Neuronal stem cell (in vitro differentiated cells): ENCODE results near the gene DDX1.

ENCODE experiments used
- DNase-seq: peaks from one replicate; pipeline ENCODE4 v3.0.0-alpha.2; 2013; ENCODE audit warnings: low spot score
- H2AFZ ChIP-seq: one replicate; pipeline ENCODE4 v1.6.1; 2013; ENCODE audit warnings: mild to moderate bottlenecking, low read length, inconsistent platforms
- H2AK5ac ChIP-seq: 2 replicates; pipeline ENCODE4 v1.6.1; 2013; ENCODE audit warnings: low read depth, mild to moderate bottlenecking, inconsistent platforms, low read length, moderate library complexity, mixed read lengths
- H2BK120ac ChIP-seq: 2 replicates; pipeline ENCODE4 v1.6.1; 2013; ENCODE audit warnings: low read depth, mild to moderate bottlenecking, inconsistent platforms, low read length, moderate library complexity, mixed read lengths
- H2BK12ac ChIP-seq: one replicate; pipeline ENCODE4 v1.6.1; 2013; ENCODE audit warnings: low read length, inconsistent platforms
- H2BK15ac ChIP-seq: 2 replicates; pipeline ENCODE4 v1.6.1; 2013; ENCODE audit warnings: mild to moderate bottlenecking, low read length, inconsistent platforms, mixed read lengths
- H2BK5ac ChIP-seq: one replicate; pipeline ENCODE4 v1.6.1; 2013; ENCODE audit warnings: inconsistent platforms, mild to moderate bottlenecking, low read length, moderate library complexity
- H3K14ac ChIP-seq: one replicate; pipeline ENCODE4 v1.6.1; 2013; ENCODE audit warnings: low read length, inconsistent platforms
- H3K18ac ChIP-seq: 2 replicates; pipeline ENCODE4 v1.6.1; 2013; ENCODE audit warnings: low read length, inconsistent platforms
- H3K23ac ChIP-seq: 2 replicates; pipeline ENCODE4 v1.6.1; 2013; ENCODE audit warnings: low read depth, mild to moderate bottlenecking, mixed read lengths, low read length, inconsistent platforms; ENCODE audit not compliant: poor library complexity
- H3K27ac ChIP-seq: replicated peaks from 3 replicates; pipeline ENCODE4 v1.5.1; 2013; ENCODE audit warnings: low read length, inconsistent platforms
- H3K27me3 ChIP-seq, 3 experiments: 2 replicates each; pipeline ENCODE4 v1.6.1; 2013; ENCODE audit warnings: low read length in 3 of 3, mild to moderate bottlenecking in 2 of 3, inconsistent platforms in 1 of 3, low read depth in 1 of 3, mixed read lengths in 1 of 3, moderate library complexity in 1 of 3; ENCODE audit not compliant: control insufficient read depth in 3 of 3, insufficient read depth in 3 of 3
- H3K36me3 ChIP-seq, 2 donors: replicated peaks in 1 of 2; 2 replicates each; pipeline ENCODE4 v1.6.1; 2013; ENCODE audit warnings: low read length in 2 of 2; ENCODE audit not compliant: control insufficient read depth in 2 of 2, insufficient read depth in 2 of 2
- H3K4ac ChIP-seq: 2 replicates; pipeline ENCODE4 v1.6.1; 2013; ENCODE audit warnings: inconsistent platforms, mild to moderate bottlenecking, low read length, moderate library complexity
- H3K4me1 ChIP-seq, 2 donors: 1 replicate in 1 of 2; 2 replicates in 1 of 2; pipeline ENCODE4 v1.6.1; 2013; ENCODE audit warnings: low read length in 2 of 2, low read depth in 1 of 2; ENCODE audit not compliant: control insufficient read depth in 2 of 2, insufficient read depth in 1 of 2
- H3K4me2 ChIP-seq: one replicate; pipeline ENCODE4 v1.6.1; 2013; ENCODE audit warnings: mild to moderate bottlenecking, low read length, inconsistent platforms; ENCODE audit not compliant: insufficient read depth, poor library complexity, severe bottlenecking
- H3K4me3 ChIP-seq, 2 donors: 2 replicates each; pipeline ENCODE4 v1.5.1; 2013; ENCODE audit warnings: low read length in 2 of 2, mild to moderate bottlenecking in 2 of 2, inconsistent platforms in 1 of 2, moderate library complexity in 1 of 2
- H3K79me1 ChIP-seq: one replicate; pipeline ENCODE4 v1.6.1; 2013; ENCODE audit warnings: low read depth, mild to moderate bottlenecking, inconsistent platforms, low read length, moderate library complexity
- H3K9ac ChIP-seq: one replicate; pipeline ENCODE4 v1.6.1; 2013; ENCODE audit warnings: mild to moderate bottlenecking, low read depth, low read length, inconsistent platforms; ENCODE audit not compliant: poor library complexity
- H3K9me3 ChIP-seq, 2 donors: replicated peaks in 1 of 2; 2 replicates each; pipeline versions ENCODE3 to v1.6.1; 2013; ENCODE audit warnings: low read length in 2 of 2, mild to moderate bottlenecking in 2 of 2, inconsistent platforms in 1 of 2, low read depth in 1 of 2, mixed read lengths in 1 of 2, moderate library complexity in 1 of 2; ENCODE audit not compliant: control insufficient read depth in 2 of 2, insufficient read depth in 1 of 2
- H4K8ac ChIP-seq: one replicate; pipeline ENCODE4 v1.6.1; 2013; ENCODE audit warnings: low read depth, mild to moderate bottlenecking, inconsistent platforms, low read length, moderate library complexity
- H4K91ac ChIP-seq: one replicate; pipeline ENCODE4 v1.6.1; 2013; ENCODE audit warnings: low read length, low read depth, mild to moderate bottlenecking, inconsistent platforms; ENCODE audit not compliant: poor library complexity
- WGBS, 2 donors: extraction: QIAGEN DNeasy Blood & Tissue Kit; methylation state at CpG; one replicate each; pipeline ENCODE4 v1.1.7; 2013; ENCODE audit warnings: missing lambda C conversion rate in 2 of 2, mixed read lengths in 1 of 2; ENCODE audit not compliant: insufficient read length in 2 of 2, insufficient replicate concordance in 1 of 2; ENCODE audit errors: extremely low coverage in 2 of 2; 5-methylcytosine and 5-hydroxymethylcytosine counted together

DDX1 gene

GRCh38 chr2:15653806-15654726 is 62.4 kb downstream of the DDX1 start:
- Histone ChIP-seq H3K79me1 (no peaks in the 10 kb centered on the region), H2BK15ac (peak overlapping the region; percentile 94), H2BK5ac (no peak overlapping the region), H4K91ac (peak overlapping the region; percentile 26), H2BK12ac (peak overlapping the region; percentile 65), H3K27ac (no peak overlapping the region), H3K14ac (no peak overlapping the region), H2BK120ac (no peak overlapping the region), H2AK5ac (peak overlapping the region; percentile 44), H3K4me1 (peaks cover 0 to 3% of the 10 kb centered on the region in 2 donors), H3K4me3 (no peak overlapping the region), H3K9me3 (peaks cover 0 to 2% of the 10 kb centered on the region in 2 donors), H2AFZ (no peak overlapping the region), H4K8ac (no peak overlapping the region), H3K36me3 (no peaks in the 10 kb centered on the region), H3K27me3 (peaks cover 0 to 3% (median 0%) of the 10 kb centered on the region in 3 experiments), H3K4me2 (no peak overlapping the region), H3K23ac (peak overlapping the region; percentile 26), H3K18ac (peak overlapping the region; percentile 40), H3K9ac (no peak overlapping the region), H3K4ac (no peak overlapping the region)
- no CpG with 5 or more reads among the region's 31 CpGs for WGBS, 2 donors
- no peak for DNase-seq

- Histone ChIP-seq H3K27ac (no peak overlapping the region), H2BK15ac (no peak overlapping the region), H3K14ac (no peak overlapping the region), H2BK5ac (no peak overlapping the region), H3K18ac (no peak overlapping the region), H4K8ac (no peak overlapping the region), H2AFZ (no peak overlapping the region), H3K23ac (no peak overlapping the region), H3K4me3 (no peak overlapping the region), H2BK120ac (no peak overlapping the region), H3K9me3 (peaks cover 0 to 2% of the 10 kb centered on the region in 2 donors), H3K4me1 (peaks cover 0 to 2% of the 10 kb centered on the region in 2 donors), H3K4ac (no peak overlapping the region), H3K36me3 (no peaks in the 10 kb centered on the region), H3K79me1 (no peaks in the 10 kb centered on the region), H2BK12ac (no peak overlapping the region), H3K27me3 (peaks cover 0 to 3% (median 0%) of the 10 kb centered on the region in 3 experiments), H3K9ac (no peak overlapping the region), H3K4me2 (no peak overlapping the region), H2AK5ac (peak overlapping the region; percentile 44), H4K91ac (no peak overlapping the region)
- no peak for DNase-seq
- no CpG with 5 or more reads among the region's 9 CpGs for WGBS, 2 donors
Measured at GRCh38 chr2:15654727-15655073, 63.0 kb downstream of the DDX1 start.

- Histone ChIP-seq H3K79me1 (no peaks in the 10 kb centered on the region), H3K4ac (no peak overlapping the region), H3K36me3 (no peaks in the 10 kb centered on the region), H4K8ac (no peak overlapping the region), H3K9ac (no peak overlapping the region), H2BK12ac (no peak overlapping the region), H3K23ac (no peak overlapping the region), H3K4me1 (peaks cover 0 to 2% of the 10 kb centered on the region in 2 donors), H2AFZ (no peak overlapping the region), H3K27ac (no peak overlapping the region), H2AK5ac (no peak overlapping the region), H2BK15ac (no peak overlapping the region), H4K91ac (no peak overlapping the region), H3K18ac (no peak overlapping the region), H3K9me3 (peaks cover 0 to 2% of the 10 kb centered on the region in 2 donors), H2BK5ac (no peak overlapping the region), H2BK120ac (no peak overlapping the region), H3K4me2 (no peak overlapping the region), H3K4me3 (no peak overlapping the region), H3K14ac (no peak overlapping the region), H3K27me3 (peaks cover 0 to 3% (median 0%) of the 10 kb centered on the region in 3 experiments)
- no CpG with 5 or more reads among the region's 7 CpGs for whole genome bisulfite sequencing, 2 donors
- DNase-seq = no peak
Measured at GRCh38 chr2:15655123-15655887, 63.6 kb downstream of the DDX1 start.

- no CpG with 5 or more reads among the region's 8 CpGs for WGBS, 2 donors
- H3K27ac ChIP-seq = no peak overlapping the region
Measured at GRCh38 chr2:15656090-15656489, 64.4 kb downstream of the DDX1 start.

More at GRCh38 chr2:15656090-15656489, 64.4 kb downstream of the DDX1 start:
- H3K4ac ChIP-seq = no peak overlapping the region
- no peak overlapping the region for H2AFZ ChIP-seq
- H3K27me3 ChIP-seq = peaks cover 0 to 3% (median 0%) of the 10 kb centered on the region in 3 experiments
- no peak overlapping the region for H3K23ac ChIP-seq
- no peak overlapping the region for H4K91ac ChIP-seq
- no peak overlapping the region for H2BK120ac ChIP-seq
- no peak for DNase-seq
- peaks cover 0 to 2% of the 10 kb centered on the region in 2 donors for H3K9me3 ChIP-seq
- no peaks in the 10 kb centered on the region for H3K79me1 ChIP-seq
- H2BK5ac ChIP-seq = no peak overlapping the region
- no peak overlapping the region for H3K14ac ChIP-seq
- peak overlapping the region; percentile 12 for H3K18ac ChIP-seq
- peaks cover 0 to under 1% of the 10 kb centered on the region in 2 donors for H3K4me1 ChIP-seq
- no peak overlapping the region for H2BK15ac ChIP-seq
- no peak overlapping the region for H3K9ac ChIP-seq
- no peak overlapping the region for H3K4me2 ChIP-seq
- H3K4me3 ChIP-seq = no peak overlapping the region
- no peaks in the 10 kb centered on the region for H3K36me3 ChIP-seq
- no peak overlapping the region for H2AK5ac ChIP-seq
- H4K8ac ChIP-seq = no peak overlapping the region
- H2BK12ac ChIP-seq = no peak overlapping the region
